GM12865 (cell line): ENCODE results near the gene NLN.

Experiments used
- DNase-seq: peaks from one replicate; pipeline ENCODE4 v3.0.0; 2010; ENCODE audit warnings: low read depth
- H3K4me3 ChIP-seq: 2 replicates; pipeline ENCODE4 v1.5.1; 2011; ENCODE audit warnings: mild to moderate bottlenecking, low read depth, low read length, control low read depth
- CTCF ChIP-seq: IDR thresholded peaks from 2 replicates; pipeline ENCODE4 v1.5.1; 2011; ENCODE audit warnings: low read length, control low read depth, low read depth, inconsistent platforms; ENCODE audit not compliant: insufficient read depth; ENCODE audit errors: missing control alignments

Gene NLN

GRCh38 chr5:65791712-65792673 lies 70.0 kb downstream of the NLN start:
- H3K4me3 ChIP-seq: no peak overlapping the region
- no peak for DNase-seq
- no peak for TF ChIP-seq CTCF

GRCh38 chr5:65796269-65796668 lies 74.3 kb downstream of the NLN start:
- TF ChIP-seq CTCF: no peak
- DNase-seq: no peak
- no peak overlapping the region for H3K4me3 ChIP-seq

GRCh38 chr5:65796751-65797316 lies 74.8 kb downstream of the NLN start:
- H3K4me3 ChIP-seq: no peak overlapping the region
- no peak for DNase-seq
- TF ChIP-seq CTCF: no peak

GRCh38 chr5:65797481-65797880 lies 75.5 kb downstream of the NLN start:
- no peak for TF ChIP-seq CTCF
- H3K4me3 ChIP-seq: no peak overlapping the region
- no peak for DNase-seq

GRCh38 chr5:65799857-65800256 lies 77.9 kb downstream of the NLN start:
- no peak for TF ChIP-seq CTCF
- no peak for DNase-seq
- H3K4me3 ChIP-seq: no peak overlapping the region

- no peak for TF ChIP-seq CTCF
- no peak overlapping the region for H3K4me3 ChIP-seq
- no peak for DNase-seq
These were observed 78.8 kb downstream of the NLN start for GRCh38 chr5:65800775-65801174.

GRCh38 chr5:65801352-65801783 lies 79.4 kb downstream of the NLN start:
- TF ChIP-seq CTCF: no peak
- H3K4me3 ChIP-seq: no peak overlapping the region
- DNase-seq: no peak
